CD4-positive, alpha-beta T cell treated with Interleukin-2 at 100 ng/mL for 4 hours (primary cell): ENCODE data around the gene KCND2.
"Not testable (repeated sequence)": the region's sequence is repeated elsewhere in the genome, so short reads cannot be mapped to it uniquely, and the experiment has no call there.

Source experiments
- DNase-seq: peaks from one replicate; pipeline ENCODE4 v3.0.0-alpha.2; 2020; ENCODE audit warnings: low spot score

Gene KCND2

DNA sequence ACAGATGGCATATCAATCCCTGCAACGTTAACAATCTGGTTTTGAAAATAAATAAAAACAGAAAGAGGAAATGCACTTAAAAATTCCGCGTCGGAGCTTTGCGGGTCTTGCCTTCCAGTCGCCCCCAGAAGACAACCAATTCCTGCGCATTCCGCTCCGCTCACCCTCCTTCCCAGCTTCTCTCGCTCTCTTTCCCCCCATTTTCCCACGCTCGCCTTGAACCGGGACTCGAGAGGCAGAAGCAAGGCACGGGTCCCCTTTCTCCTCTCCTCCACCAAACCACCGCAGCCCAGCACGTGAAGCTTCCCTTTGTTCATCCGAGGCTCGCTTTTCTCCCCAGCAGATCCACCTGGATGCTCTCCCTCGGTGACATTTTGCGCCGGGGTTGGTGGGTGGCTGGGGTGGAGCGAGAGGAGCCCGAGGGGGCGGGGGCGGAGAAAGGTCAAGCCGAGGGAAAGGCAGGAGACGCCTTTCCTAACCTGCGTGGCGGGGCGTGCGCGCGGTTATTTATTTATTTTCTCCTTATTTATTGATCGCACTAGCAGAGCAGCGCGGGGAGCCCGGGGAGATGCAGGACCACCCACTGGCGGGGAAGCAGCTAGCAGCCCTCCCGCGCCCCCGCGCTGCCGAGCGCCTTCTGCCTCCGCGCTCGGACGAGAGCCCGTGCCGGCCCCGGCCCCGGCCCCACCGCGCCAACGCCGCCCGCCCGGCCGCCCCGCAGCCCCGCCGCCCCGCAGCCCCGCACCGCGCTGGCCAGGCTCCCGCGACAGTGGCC lies at the start of gene KCND2:
Gene KCND2 (plus strand): TSS at position 475 of the 775 bp plus-strand sequence.
- no peak for DNase-seq

- DNase-seq, result no peak
Observed at GRCh38 chr7:120226188-120226587, 46.8 kb upstream of the KCND2 start.

DNA sequence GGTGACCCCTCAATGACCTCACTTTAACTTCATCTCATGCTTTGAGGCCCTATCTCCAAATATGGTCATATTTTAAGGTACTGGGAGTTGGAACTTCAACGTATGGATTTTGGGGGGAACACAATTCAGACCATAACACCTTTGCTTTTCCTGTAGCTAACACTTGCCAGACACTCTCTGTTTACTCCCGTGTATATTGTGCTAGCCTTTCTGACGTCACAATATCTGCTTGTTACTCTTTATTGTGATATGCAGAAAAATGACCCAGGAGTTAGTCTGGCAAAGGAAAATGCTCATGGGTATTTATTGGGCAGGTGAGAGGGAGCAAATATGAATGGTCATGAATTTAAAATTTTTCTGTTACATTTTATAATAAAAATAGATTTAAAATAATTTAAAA lies 45.7 kb upstream of the KCND2 start:
- no peak for DNase-seq

DNA sequence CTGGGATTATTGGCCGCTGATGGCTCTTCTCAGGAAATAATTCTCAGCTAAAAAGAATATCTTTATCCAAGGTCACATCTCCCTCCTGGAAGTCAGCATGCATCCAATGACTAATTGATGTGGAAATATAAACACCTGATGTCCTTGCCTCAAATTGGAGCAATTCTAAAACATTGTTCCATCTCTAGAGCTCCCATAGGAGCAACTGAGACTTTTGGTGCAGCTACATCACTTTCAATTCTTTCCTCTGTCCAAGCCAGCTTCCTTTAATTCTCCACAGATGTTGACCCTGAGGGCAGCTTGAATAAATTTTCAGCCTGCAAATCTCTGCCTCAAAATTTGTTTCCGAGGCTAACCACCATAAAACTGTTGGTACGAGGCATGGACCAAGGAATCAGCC lies 43.9 kb upstream of the KCND2 start:
- no peak for DNase-seq

- DNase-seq, result no peak
Observed at GRCh38 chr7:120233338-120233737, 39.6 kb upstream of the KCND2 start.

DNA sequence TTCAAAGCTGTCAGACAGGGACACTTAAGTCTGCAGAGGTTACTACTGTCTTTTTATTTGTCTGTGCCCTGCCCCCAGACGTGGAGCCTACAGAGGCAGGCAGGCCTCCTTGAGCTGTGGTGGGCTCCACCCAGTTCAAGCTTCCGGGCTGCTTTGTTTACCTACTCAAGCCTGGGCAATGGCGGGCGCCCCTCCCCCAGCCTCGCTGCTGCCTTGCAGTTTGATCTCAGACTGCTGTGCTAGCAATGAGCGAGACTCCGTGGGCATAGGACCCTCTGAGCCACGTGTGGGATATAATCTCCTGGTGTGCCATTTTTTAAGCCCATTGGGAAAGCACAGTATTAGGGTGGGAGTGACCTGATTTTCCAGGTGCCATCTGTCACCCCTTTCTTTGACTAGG lies 32.6 kb upstream of the KCND2 start:
- not testable (repeated sequence) for DNase-seq

DNA sequence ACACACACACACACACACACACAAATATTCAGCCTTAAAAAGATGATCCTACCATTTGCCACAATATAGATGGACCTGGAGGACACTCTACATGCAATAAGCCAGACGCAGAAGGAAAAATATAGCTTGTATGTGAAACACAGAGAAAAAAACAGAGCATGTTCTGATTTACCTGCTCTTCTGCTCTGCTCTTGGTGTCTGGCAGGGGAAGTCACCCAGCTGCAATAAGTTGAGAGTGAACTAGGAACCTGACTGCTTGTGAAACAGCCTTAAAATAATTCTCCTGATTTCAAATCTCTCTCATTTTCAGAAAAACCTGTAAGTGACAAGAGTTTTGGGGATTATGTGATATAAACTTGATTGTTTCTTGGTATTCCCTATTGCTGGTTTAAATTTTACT lies 31.0 kb upstream of the KCND2 start:
- DNase-seq, result no peak

DNA sequence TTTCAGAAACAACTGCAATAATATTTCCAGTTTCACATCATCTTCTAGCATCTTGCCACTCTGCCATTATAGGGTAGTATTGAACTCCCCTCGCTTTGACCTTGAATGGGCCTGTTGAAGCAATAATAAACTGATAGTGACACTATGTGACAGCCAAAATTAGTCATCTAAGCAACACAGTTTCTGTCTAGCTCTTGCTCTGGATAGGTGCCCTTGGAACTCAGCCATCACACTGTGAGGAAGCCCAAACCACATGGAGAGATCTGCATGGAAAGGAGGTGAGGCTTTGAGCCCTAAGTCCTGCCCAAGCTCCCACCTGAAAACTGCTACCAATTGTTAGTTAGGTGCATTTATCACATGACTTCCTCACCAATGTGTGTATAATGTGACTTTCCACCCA lies 18.1 kb upstream of the KCND2 start:
- no peak for DNase-seq

DNA sequence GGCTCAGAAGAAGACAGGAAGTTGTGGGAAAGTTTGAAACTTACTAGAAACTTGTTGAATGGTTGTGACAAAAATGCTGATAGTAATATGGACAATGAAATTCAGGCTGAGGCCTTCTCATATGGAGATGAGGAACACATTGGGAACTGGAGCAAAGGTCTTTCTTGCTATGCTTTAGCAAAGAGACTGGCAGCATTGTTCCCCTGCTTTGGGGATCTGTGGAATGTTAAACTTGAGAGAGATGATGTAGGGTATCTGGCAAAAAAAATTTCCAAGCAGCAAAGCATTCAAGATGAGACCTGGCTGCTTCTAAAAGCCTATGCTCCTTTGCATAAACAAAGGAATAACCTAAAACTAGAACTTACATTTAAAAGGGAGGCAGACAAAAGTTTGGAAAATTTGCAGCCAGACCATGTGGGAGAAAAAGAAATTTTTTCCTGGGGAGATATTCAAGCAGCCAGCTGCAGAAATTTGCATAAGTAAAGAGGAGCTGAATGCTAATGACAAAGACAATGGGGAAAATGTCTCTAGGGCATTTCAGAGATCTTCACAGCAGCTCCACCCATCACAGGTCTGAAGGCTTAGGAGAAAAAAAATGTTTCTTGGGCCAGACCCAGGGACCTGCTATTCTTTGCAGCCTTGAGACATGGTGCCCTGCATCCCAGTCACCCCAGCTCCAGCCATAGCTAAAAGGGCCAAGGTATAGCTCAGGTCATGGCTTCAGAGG lies 16.5 kb upstream of the KCND2 start:
- DNase-seq, result no peak

- no peak for DNase-seq
Observed at GRCh38 chr7:120259386-120259785, 13.6 kb upstream of the KCND2 start.

- no peak for DNase-seq
Observed at GRCh38 chr7:120260111-120260510, 12.9 kb upstream of the KCND2 start.

DNA sequence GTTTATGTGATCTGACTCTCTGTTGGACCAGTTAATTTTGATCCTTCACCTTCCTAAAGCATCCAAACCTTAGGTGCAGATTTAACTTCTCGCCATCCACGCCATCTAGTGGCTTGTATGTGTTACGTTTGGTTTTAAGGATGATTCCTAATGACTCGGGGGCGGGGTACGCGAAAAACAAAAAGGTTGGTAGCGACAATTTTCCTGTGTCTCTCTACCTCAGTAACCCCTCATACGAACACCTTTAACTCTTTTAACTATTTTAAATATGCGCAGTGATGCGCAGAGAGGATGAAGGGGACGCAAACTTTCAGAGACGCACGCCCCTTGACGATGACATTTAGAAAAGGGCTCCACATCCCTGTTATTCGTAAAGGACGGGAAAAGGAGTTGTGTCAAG lies 714 bp upstream of the KCND2 start:
- DNase-seq, result no peak

GRCh38 chr7:120273476-120273975 lies 551 bp downstream of the KCND2 start:
- no peak for DNase-seq

- DNase-seq, result no peak
Observed at GRCh38 chr7:120274482-120274881, 1.5 kb downstream of the KCND2 start.

GRCh38 chr7:120274899-120275298 lies 1.9 kb downstream of the KCND2 start:
- DNase-seq, result no peak

GRCh38 chr7:120276720-120277119 lies 3.7 kb downstream of the KCND2 start:
- no peak for DNase-seq

DNA sequence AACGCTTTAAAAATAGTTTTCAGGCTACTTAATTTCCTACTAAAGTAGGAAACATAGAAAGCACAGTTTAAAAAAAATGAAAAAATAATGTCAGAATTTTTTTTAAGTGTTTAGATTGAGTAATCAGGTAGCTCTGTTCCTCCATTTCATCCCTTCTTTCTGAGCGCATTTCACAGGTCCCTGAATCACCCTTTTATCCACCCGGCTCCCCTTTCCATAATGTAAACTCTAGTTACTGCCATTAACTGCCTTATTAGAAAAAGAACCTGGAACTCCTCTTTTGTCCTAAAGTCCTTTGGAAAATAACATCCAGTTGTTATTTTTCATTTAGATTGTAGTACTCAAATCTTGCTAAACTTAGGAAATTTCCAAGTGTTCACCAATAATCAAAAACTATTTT lies 5.8 kb downstream of the KCND2 start:
- DNase-seq, result no peak

GRCh38 chr7:120280743-120281142 lies 7.8 kb downstream of the KCND2 start:
- no peak for DNase-seq

DNA sequence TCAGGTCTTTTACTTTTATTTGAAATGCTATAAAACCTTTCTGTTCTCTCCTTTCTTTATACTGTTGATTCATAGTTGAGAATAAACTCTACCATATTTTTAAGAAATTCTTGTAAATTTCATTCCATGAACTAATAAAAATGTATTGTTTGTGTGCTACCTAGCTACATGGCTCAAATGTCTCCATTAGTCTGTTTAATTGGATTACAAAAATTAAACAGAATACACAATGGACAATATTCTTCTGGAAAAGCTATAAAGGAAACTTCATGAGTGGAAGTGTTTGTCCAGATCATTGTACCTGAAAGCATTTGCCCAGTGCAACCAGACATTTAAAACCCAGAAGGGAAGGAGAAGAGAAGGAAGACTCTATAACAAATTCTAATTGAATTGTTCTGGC lies 20.1 kb downstream of the KCND2 start:
- no peak for DNase-seq

GRCh38 chr7:120302190-120302589 lies 29.2 kb downstream of the KCND2 start:
- DNase-seq, result no peak

- no peak for DNase-seq
Observed at GRCh38 chr7:120303105-120303504, 30.1 kb downstream of the KCND2 start.

DNA sequence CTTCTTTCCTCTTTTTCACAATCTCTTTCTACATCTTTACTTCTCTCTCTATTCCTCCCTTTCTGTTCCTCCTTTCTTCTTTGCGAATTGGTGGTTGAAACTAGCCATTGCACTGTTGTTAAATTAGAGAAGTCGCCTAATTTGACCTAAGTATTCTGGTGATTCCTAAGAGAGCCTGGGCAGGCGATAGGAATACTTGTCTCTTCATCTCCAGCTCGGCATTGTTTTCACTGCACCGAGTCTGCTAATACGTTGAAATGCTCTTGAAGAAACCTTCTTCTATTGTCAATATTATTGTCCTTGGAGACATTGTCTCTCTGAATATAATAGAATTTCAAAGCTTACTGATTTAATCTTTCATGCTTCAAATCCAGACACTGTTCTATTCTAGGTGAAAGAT lies 31.7 kb downstream of the KCND2 start:
- no peak for DNase-seq

DNA sequence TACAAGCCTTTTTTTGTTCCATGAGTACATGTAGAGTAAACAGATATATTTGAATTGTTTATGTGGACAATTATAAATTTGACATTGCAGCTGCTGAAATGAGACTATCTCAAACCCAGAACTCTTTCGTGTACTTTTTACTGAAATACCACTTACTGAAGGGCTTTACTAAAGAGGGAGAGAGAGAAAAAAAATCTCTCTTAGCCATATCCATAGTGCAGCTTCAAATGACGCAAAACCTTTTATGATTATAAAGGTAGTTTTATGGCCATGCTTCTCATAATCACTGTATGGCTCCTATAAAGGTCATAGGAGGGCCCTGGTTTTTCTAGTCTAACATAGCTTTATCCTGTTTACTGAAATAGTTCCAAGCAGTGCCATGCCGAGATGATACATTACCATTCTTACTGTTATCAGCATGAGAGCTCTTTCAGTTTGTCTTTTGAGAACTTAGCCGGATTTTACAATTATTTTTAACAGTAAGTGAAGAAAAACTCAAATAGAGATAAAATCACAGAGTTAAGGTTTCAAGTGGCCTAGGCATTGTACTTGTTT lies 35.1 kb downstream of the KCND2 start:
- no peak for DNase-seq
